A549 (cell line): Measurements from ENCODE around the gene HIPK1. TPM values are rescaled to one million over a fixed set of nuclear protein-coding genes. Genes with fewer than 3 reads are reported as not detected.

Source experiments
- ATAC-seq, 2 experiments: fragments of 200-7000 bp in 1 of 2; fragments of >200 bp in 1 of 2; cut with Nextera tagmentation in 1 of 2; cut with Tn5 transposase in 1 of 2; 3 replicates each; pipeline versions ENCODE4 v1.8.0 to v1.9.1; 2018 to 2020; ENCODE audit warnings: mild to moderate bottlenecking in 1 of 2, moderate library complexity in 1 of 2
- CTCF ChIA-PET: fragments of 300-600 bp; sonication (Branson Sonifier 250); formaldehyde crosslinking; extraction: SDS; loops from one replicate; lab custom pipeline; 2021; ENCODE audit warnings: antibody characterized with exemption, inconsistent platforms; lab: Yijun Ruan, JAX
- POLR2A ChIA-PET: fragments of 350-600 bp; formaldehyde crosslinking; extraction: SDS; loops from one replicate; lab custom pipeline; 2021; ENCODE audit warnings: antibody characterized with exemption, inconsistent platforms; lab: Yijun Ruan, JAX
- DNase-seq, 2 experiments: peaks; one replicate each; pipeline versions ENCODE4 v3.0.0 to v3.0.0-alpha.2; 2011 to 2016; ENCODE audit warnings: low read depth in 1 of 2, low spot score in 1 of 2
- FAIRE-seq: peaks from 2 replicates; lab custom pipeline; 2011; peaks lifted over from hg19 to GRCh38; lab: Jason Lieb, UNC
- H3K27ac ChIP-seq, 2 experiments: fragments of >200 bp; sonication (Bioruptor Twin); formaldehyde crosslinking; 3 replicates each; pipeline ENCODE4 v1.5.1; 2016 to 2017
- H3K4me1 ChIP-seq: fragments of >200 bp; sonication (Bioruptor Twin); formaldehyde crosslinking; 3 replicates; pipeline ENCODE4 v1.6.1; 2016
- H3K4me2 ChIP-seq: fragments of >200 bp; sonication (Bioruptor Twin); formaldehyde crosslinking; 3 replicates; pipeline ENCODE4 v1.6.1; 2016
- H3K4me3 ChIP-seq: fragments of >200 bp; sonication (Bioruptor Twin); formaldehyde crosslinking; 3 replicates; pipeline ENCODE4 v1.5.1; 2016
- H3K9me3 ChIP-seq: fragments of >200 bp; sonication (Bioruptor Twin); formaldehyde crosslinking; 3 replicates; pipeline ENCODE4 v1.6.1; 2016
- ATOH8 ChIP-seq: fragments of 250-450 bp; sonication (Bioruptor Pico); IDR thresholded peaks from 2 replicates; pipeline ENCODE4 v1.5.0; 2020; ENCODE audit warnings: low read depth, mild to moderate bottlenecking, moderate library complexity
- CBX8 ChIP-seq: fragments of 200-600 bp; sonication (generic); IDR thresholded peaks from 2 replicates; pipeline ENCODE4 v1.6.1; 2016
- CHD2 ChIP-seq: fragments of 150-350 bp; IDR thresholded peaks from 2 replicates; pipeline ENCODE4 v1.6.1; 2014; ENCODE audit warnings: low read length; ENCODE audit not compliant: partially characterized antibody
- CHD4 ChIP-seq: fragments of 200-600 bp; sonication (generic); IDR thresholded peaks from 2 replicates; pipeline ENCODE4 v1.6.1; 2016; ENCODE audit warnings: antibody characterized with exemption, mild to moderate bottlenecking, borderline replicate concordance
- CTCF ChIP-seq: fragments of >200 bp; sonication (Bioruptor Twin); formaldehyde crosslinking; IDR thresholded peaks from 3 replicates; pipeline ENCODE4 v1.5.1; 2016
- EHF ChIP-seq: fragments of 250-450 bp; sonication (Bioruptor Pico); IDR thresholded peaks from 2 replicates; pipeline ENCODE4 v1.5.0; 2020; ENCODE audit warnings: mild to moderate bottlenecking
- EP300 ChIP-seq, 2 experiments: fragments of >200 bp; sonication (Bioruptor Twin); formaldehyde crosslinking; IDR thresholded peaks; 2 replicates in 1 of 2; 3 replicates in 1 of 2; pipeline ENCODE4 v1.6.1; 2016 to 2017
- ESRRA ChIP-seq: fragments of 150-350 bp; IDR thresholded peaks from 2 replicates; pipeline ENCODE4 v1.6.1; 2014; ENCODE audit warnings: mild to moderate bottlenecking, low read length, borderline replicate concordance
- FOSB ChIP-seq: fragments of 250-450 bp; sonication (Bioruptor Pico); IDR thresholded peaks from 2 replicates; pipeline ENCODE4 v1.5.0; 2020; ENCODE audit warnings: mild to moderate bottlenecking, moderate library complexity
- FOSL2 ChIP-seq, 2 experiments: fragments of 450-650 bp in 1 of 2; fragments of >200 bp in 1 of 2; sonication (Bioruptor Twin) in 1 of 2; formaldehyde crosslinking; IDR thresholded peaks; 2 replicates each; pipeline versions ENCODE4 v1.5.0 to v1.6.1; 2016 to 2020; ENCODE audit warnings: mild to moderate bottlenecking in 1 of 2, moderate library complexity in 1 of 2
- HDAC2 ChIP-seq: fragments of 200-600 bp; sonication (generic); IDR thresholded peaks from 2 replicates; pipeline ENCODE4 v1.6.1; 2016
- HOXA7 ChIP-seq: fragments of 250-450 bp; sonication (Bioruptor Pico); IDR thresholded peaks from 2 replicates; pipeline ENCODE4 v1.5.0; 2020; ENCODE audit warnings: mild to moderate bottlenecking, moderate library complexity
- HOXB5 ChIP-seq: fragments of 250-450 bp; sonication (Bioruptor Pico); IDR thresholded peaks from 2 replicates; pipeline ENCODE4 v1.5.0; 2020; ENCODE audit warnings: mild to moderate bottlenecking, moderate library complexity
- JUN ChIP-seq, 2 experiments: fragments of >200 bp; sonication (Bioruptor Twin); formaldehyde crosslinking; IDR thresholded peaks; 2 replicates in 1 of 2; 3 replicates in 1 of 2; pipeline ENCODE4 v1.6.1; 2016 to 2017
- KDM5A ChIP-seq: fragments of 200-600 bp; sonication (generic); IDR thresholded peaks from 2 replicates; pipeline ENCODE4 v1.6.1; 2016; ENCODE audit warnings: antibody characterized with exemption, mild to moderate bottlenecking
- MAFK ChIP-seq: fragments of 450-650 bp; IDR thresholded peaks from 2 replicates; pipeline ENCODE4 v1.6.1; 2014; ENCODE audit not compliant: partially characterized antibody
- MAX ChIP-seq: IDR thresholded peaks from 2 replicates; pipeline ENCODE4 v1.6.1; 2012
- MAZ ChIP-seq: fragments of 150-350 bp; IDR thresholded peaks from 2 replicates; pipeline ENCODE4 v1.6.1; 2014; ENCODE audit warnings: antibody characterized with exemption, low read depth, low read length, borderline replicate concordance
- POLR2A ChIP-seq: IDR thresholded peaks from 2 replicates; pipeline ENCODE4 v1.6.1; 2012; ENCODE audit warnings: mild to moderate bottlenecking, low read length
- RARB ChIP-seq: fragments of 250-450 bp; sonication (Bioruptor Pico); IDR thresholded peaks from 2 replicates; pipeline ENCODE4 v1.8.0; 2021; ENCODE audit warnings: mild to moderate bottlenecking, moderate library complexity
- RFX5 ChIP-seq: fragments of 450-650 bp; IDR thresholded peaks from 2 replicates; pipeline ENCODE4 v1.7.1; 2014; ENCODE audit warnings: antibody characterized with exemption, mild to moderate bottlenecking, moderate library complexity
- SMC3 ChIP-seq: fragments of >200 bp; sonication (Bioruptor Twin); formaldehyde crosslinking; IDR thresholded peaks from 3 replicates; pipeline ENCODE4 v1.6.1; 2018; ENCODE audit warnings: inconsistent platforms
- ZC3H11A ChIP-seq: fragments of 450-650 bp; IDR thresholded peaks from 2 replicates; pipeline ENCODE4 v1.6.1; 2014; ENCODE audit warnings: antibody characterized with exemption, mild to moderate bottlenecking
- ZNF302 ChIP-seq: fragments of 250-450 bp; sonication (Bioruptor Pico); IDR thresholded peaks from 2 replicates; pipeline ENCODE4 v1.9.0; 2021; ENCODE audit warnings: inconsistent platforms, mild to moderate bottlenecking, moderate library complexity
- WGBS: methylation state at CpG from one replicate; pipeline ENCODE4 v1.1.6; 2017; ENCODE audit errors: missing lambda C conversion rate; 5-methylcytosine and 5-hydroxymethylcytosine counted together
- polyA plus RNA-seq, 4 experiments: library from polyadenylated mRNA; depleted of rRNA in 3 of 4; stranded (reverse); fragments of >200 nt; fragmentation: RNase III in 1 of 4; extraction: RNeasy Plus Mini Kit Qiagen cat#74134 plus additional on column Dnase treatment in 1 of 4; gene quantifications; 2 replicates in 3 of 4; 3 replicates in 1 of 4; pipeline ENCODE4 v1.2.3, GENCODE V29; 2011 to 2017
- TF ChIP-seq, protein P1 (sequence below): fragments of 450-650 bp; IDR thresholded peaks from 2 replicates; pipeline ENCODE4 v1.6.1; 2014; ENCODE audit warnings: antibody characterized with exemption
- TF ChIP-seq, protein P2 (sequence below): IDR thresholded peaks from 2 replicates; pipeline ENCODE4 v1.6.1; 2012
- TF ChIP-seq, protein P3 (sequence below): fragments of 200-600 bp; sonication (generic); IDR thresholded peaks from 2 replicates; pipeline ENCODE4 v1.6.1; 2016; ENCODE audit warnings: antibody characterized with exemption, mild to moderate bottlenecking, moderate library complexity

HIPK1 gene
- polyA plus RNA-seq, 2 of the 4 experiments (the other 2 are of a cell fraction): 11.3 to 27.4 TPM

- DNase-seq: no peak
- no peak overlapping the region for H3K4me3 ChIP-seq
- no peak for ATAC-seq
- peaks cover 6% of the 10 kb centered on the region; the same call in 1 of the 3 replicates for H3K9me3 ChIP-seq
- H3K4me2 ChIP-seq: no peak overlapping the region
- no peak overlapping the region for H3K27ac ChIP-seq
- no peaks in the 10 kb centered on the region for H3K4me1 ChIP-seq
- no peak for FAIRE-seq
- ChIA-PET POLR2A (no interaction called here), CTCF (interaction anchor here (1.1 to 1.5 kb wide), 3 partner anchors 9 to 289 kb away, joined by 4 to 6 read pairs (median 4); partner anchors contain the start of gene OLFML3)
- TF ChIP-seq KDM5A (no peak), ESRRA (no peak), ZC3H11A (no peak), POLR2A (no peak), MAFK (no peak), ATOH8 (no peak), CHD2 (no peak), MAZ (no peak), CHD4 (no peak), EHF (CRISPR knock-in tag) (no peak), MAX (no peak), FOSB (CRISPR knock-in tag) (no peak), HOXA7 (CRISPR knock-in tag) (no peak), CTCF (no peak), RARB (no peak)
- TF ChIP-seq, protein P1, sequence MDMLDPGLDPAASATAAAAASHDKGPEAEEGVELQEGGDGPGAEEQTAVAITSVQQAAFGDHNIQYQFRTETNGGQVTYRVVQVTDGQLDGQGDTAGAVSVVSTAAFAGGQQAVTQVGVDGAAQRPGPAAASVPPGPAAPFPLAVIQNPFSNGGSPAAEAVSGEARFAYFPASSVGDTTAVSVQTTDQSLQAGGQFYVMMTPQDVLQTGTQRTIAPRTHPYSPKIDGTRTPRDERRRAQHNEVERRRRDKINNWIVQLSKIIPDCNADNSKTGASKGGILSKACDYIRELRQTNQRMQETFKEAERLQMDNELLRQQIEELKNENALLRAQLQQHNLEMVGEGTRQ: no peak
- WGBS: no CpG with 5 or more reads among the region's 2 CpGs
Observed at GRCh38 chr1:113993766-113994165, 64.6 kb downstream of the HIPK1 start.

GRCh38 chr1:113995382-113995781 is 66.3 kb downstream of the HIPK1 start:
- FAIRE-seq: no peak
- DNase-seq: no peak
- POLR2A ChIA-PET: no interaction called here
- Histone ChIP-seq H3K9me3 (peaks cover 6% of the 10 kb centered on the region; the same call in 1 of the 3 replicates), H3K4me3 (no peak overlapping the region), H3K4me1 (no peaks in the 10 kb centered on the region), H3K4me2 (no peak overlapping the region), H3K27ac (no peak overlapping the region)
- CTCF ChIA-PET: no interaction called here
- ATAC-seq: no peak
- 64% methylated on average over 2 of the region's 2 CpGs for WGBS
- TF ChIP-seq JUN (IDR thresholded peaks at IDR 0.05): no peak
- no peak for TF ChIP-seq FOSL2 (IDR thresholded peaks at IDR 0.05)
- TF ChIP-seq FOSL2 (CRISPR knock-in tag; IDR thresholded peaks at IDR 0.05): no peak

- 58% methylated on average over 4 of the region's 4 CpGs for WGBS
- Histone ChIP-seq H3K4me3 (no peak overlapping the region), H3K4me1 (no peaks in the 10 kb centered on the region), H3K4me2 (no peak overlapping the region), H3K27ac (no peak overlapping the region), H3K9me3 (peaks cover 6% of the 10 kb centered on the region; the same call in 1 of the 3 replicates)
- ATAC-seq (no peak), DNase-seq (no peak), FAIRE-seq (no peak)
- ChIA-PET CTCF (interaction anchor here (0.8 kb wide), 1 partner anchor 20 kb away, joined by 3 read pairs; no protein-coding TSS in a partner anchor), POLR2A (no interaction called here)
- TF ChIP-seq FOSL2 (IDR thresholded peaks at IDR 0.05) (no peak), FOSL2 (CRISPR knock-in tag; IDR thresholded peaks at IDR 0.05) (no peak), EHF (CRISPR knock-in tag) (no peak), CBX8 (no peak), HOXB5 (CRISPR knock-in tag) (no peak), JUN (IDR thresholded peaks at IDR 0.05) (no peak), RARB (no peak), CHD2 (no peak), FOSB (CRISPR knock-in tag) (no peak), ZNF302 (CRISPR knock-in tag) (no peak), ESRRA (no peak), KDM5A (no peak), EP300 (IDR thresholded peaks at IDR 0.05) (no peak), HDAC2 (no peak), SMC3 (no peak), RFX5 (no peak)
- TF ChIP-seq, protein P2, sequence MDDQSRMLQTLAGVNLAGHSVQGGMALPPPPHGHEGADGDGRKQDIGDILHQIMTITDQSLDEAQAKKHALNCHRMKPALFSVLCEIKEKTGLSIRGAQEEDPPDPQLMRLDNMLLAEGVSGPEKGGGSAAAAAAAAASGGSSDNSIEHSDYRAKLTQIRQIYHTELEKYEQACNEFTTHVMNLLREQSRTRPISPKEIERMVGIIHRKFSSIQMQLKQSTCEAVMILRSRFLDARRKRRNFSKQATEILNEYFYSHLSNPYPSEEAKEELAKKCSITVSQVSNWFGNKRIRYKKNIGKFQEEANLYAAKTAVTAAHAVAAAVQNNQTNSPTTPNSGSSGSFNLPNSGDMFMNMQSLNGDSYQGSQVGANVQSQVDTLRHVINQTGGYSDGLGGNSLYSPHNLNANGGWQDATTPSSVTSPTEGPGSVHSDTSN: no peak
- TF ChIP-seq, protein P3, sequence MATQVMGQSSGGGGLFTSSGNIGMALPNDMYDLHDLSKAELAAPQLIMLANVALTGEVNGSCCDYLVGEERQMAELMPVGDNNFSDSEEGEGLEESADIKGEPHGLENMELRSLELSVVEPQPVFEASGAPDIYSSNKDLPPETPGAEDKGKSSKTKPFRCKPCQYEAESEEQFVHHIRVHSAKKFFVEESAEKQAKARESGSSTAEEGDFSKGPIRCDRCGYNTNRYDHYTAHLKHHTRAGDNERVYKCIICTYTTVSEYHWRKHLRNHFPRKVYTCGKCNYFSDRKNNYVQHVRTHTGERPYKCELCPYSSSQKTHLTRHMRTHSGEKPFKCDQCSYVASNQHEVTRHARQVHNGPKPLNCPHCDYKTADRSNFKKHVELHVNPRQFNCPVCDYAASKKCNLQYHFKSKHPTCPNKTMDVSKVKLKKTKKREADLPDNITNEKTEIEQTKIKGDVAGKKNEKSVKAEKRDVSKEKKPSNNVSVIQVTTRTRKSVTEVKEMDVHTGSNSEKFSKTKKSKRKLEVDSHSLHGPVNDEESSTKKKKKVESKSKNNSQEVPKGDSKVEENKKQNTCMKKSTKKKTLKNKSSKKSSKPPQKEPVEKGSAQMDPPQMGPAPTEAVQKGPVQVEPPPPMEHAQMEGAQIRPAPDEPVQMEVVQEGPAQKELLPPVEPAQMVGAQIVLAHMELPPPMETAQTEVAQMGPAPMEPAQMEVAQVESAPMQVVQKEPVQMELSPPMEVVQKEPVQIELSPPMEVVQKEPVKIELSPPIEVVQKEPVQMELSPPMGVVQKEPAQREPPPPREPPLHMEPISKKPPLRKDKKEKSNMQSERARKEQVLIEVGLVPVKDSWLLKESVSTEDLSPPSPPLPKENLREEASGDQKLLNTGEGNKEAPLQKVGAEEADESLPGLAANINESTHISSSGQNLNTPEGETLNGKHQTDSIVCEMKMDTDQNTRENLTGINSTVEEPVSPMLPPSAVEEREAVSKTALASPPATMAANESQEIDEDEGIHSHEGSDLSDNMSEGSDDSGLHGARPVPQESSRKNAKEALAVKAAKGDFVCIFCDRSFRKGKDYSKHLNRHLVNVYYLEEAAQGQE: no peak
Observed at GRCh38 chr1:113998361-113998760, 69.2 kb downstream of the HIPK1 start.
